HG02884 (cell line): Measurements from ENCODE around the gene CASQ2.
A peak's percentile ranks its signal among the peaks of the same experiment; 100 is the strongest.
"Not testable (repeated sequence)": the region's sequence is repeated elsewhere in the genome, so short reads cannot be mapped to it uniquely, and the experiment has no call there.

Source experiments
- ATAC-seq: cut with Tn5 transposase; IDR thresholded peaks from one replicate; pipeline ENCODE4 v1.9.1; 2021; ENCODE audit warnings: mild to moderate bottlenecking, moderate library complexity; ENCODE audit not compliant: unreplicated experiment

The CASQ2 gene

GRCh38 chr1:115781851-115782250 is 13.3 kb upstream of the CASQ2 start:
- ATAC-seq: no peak

GRCh38 chr1:115781343-115781742 is 12.8 kb upstream of the CASQ2 start:
- no peak for ATAC-seq

DNA sequence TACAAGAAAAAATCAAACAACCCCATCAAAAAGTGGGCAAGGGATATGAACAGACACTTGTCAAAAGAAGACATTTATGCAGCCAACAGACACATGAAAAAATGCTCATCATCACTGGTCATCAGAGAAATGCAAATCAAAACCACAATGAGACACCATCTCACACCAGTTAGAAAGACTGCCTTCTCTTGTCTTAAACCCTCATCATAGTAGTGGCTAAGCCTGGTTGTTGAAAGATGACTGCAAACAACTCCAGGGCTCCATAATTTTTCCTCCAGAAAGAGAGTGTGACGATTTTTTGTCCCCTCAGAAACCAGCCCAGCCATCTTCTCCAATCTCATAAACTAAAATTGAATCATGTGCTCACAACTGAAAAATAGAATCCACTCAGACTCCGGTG is 12.1 kb upstream of the CASQ2 start:
- not testable (repeated sequence) for ATAC-seq

- not testable (repeated sequence) for ATAC-seq
These were observed 10.6 kb upstream of the CASQ2 start for GRCh38 chr1:115779075-115779474.

- ATAC-seq: peak; percentile 92
These were observed 3.4 kb upstream of the CASQ2 start for GRCh38 chr1:115771847-115772457.

GRCh38 chr1:115771094-115771846 is 2.8 kb upstream of the CASQ2 start:
- ATAC-seq: peak; percentile 26

DNA sequence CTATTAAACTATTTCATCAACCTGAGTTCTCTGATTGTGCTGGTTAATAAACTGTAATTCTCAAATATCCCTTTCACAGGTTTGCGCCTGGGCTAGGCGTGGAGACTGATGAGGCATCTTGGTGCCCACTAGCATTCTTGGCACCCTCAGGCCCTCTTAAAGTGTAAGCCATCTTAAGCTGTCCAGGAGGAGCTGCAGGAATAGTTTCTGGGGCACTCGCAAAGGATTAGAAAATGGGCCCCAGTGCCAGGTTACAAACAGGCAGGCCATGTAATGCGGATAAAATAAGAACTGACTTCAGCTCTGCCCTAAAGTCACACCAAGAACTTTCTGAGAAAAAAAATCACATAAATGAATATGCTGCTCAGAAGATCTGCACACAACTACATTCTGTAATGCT is 1.1 kb downstream of the CASQ2 start:
- ATAC-seq: no peak

GRCh38 chr1:115765091-115765490 is 3.4 kb downstream of the CASQ2 start:
- no peak for ATAC-seq

DNA sequence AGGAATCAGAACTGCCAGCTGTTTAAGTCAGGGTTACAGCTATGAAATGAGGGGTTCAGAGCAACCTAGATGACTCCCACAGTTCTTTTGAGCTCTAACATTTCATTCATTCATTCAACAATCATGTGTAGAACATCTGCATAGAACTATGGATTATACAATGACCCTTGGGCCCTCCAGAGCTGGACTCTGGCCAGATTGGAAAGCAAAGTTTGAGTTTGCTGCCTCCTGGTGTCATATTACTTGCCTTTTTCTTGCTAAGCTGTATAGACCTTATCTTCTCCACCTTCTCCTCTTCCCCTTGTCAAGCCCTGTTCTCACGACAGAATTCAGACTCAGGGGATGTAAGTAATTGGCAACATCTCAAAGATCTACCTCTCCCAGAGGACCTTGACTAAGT is 4.0 kb downstream of the CASQ2 start:
- ATAC-seq: no peak

DNA sequence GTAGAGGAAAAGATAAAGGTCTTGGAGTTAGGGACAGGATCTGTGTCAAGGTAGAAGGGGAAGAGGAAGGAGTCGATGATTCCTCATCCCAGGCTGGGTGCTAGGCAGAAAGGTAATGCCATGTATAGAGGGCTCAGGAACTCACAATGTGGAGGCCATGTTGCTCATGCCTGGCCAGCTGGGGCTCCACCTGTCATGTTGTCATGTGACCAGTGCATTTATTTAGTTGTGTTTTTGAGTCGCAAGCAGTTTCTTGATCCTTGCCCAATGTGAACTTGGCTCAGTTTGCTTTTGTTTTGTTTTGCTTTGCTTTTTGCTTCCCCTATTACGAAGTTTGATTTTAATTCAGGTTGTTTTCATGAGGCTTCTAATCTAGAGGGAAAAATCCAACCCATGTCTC is 5.7 kb downstream of the CASQ2 start:
- ATAC-seq: no peak

DNA sequence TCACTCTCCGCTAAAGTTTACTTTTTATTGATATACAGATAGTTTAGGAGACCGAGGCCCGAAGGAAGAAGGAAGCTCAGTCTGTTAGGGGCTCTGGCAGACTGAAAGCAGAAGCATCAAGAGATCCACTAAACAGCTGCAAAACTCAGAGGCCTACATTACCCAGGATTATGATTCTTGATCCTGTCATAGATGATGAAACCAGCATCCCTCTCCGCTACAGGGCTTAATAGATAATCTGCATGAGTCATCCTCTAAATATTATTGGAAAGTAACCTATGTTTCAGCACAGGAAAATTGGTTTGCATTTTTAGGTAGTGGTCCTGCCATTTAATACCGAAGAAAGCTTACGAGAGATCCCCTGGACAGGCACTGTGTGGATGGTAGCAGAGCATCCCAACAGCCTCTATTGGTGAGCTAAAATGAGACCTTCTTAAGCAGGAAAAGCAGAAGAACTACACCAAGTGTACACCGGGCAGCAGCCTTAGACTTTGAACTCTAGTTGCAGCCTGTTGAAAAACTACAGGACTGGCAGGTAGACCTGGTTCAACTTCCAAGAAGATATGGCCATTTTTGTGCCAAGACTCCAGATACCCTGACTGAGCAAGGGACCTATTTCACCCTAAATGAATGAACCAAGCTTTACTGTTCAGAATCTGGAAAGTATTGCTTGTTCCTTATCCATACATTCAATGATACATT is 6.8 kb downstream of the CASQ2 start:
- ATAC-seq: no peak

GRCh38 chr1:115757856-115758255 is 10.7 kb downstream of the CASQ2 start:
- ATAC-seq: no peak

- no peak for ATAC-seq
These were observed 11.2 kb downstream of the CASQ2 start for GRCh38 chr1:115757326-115757725.

DNA sequence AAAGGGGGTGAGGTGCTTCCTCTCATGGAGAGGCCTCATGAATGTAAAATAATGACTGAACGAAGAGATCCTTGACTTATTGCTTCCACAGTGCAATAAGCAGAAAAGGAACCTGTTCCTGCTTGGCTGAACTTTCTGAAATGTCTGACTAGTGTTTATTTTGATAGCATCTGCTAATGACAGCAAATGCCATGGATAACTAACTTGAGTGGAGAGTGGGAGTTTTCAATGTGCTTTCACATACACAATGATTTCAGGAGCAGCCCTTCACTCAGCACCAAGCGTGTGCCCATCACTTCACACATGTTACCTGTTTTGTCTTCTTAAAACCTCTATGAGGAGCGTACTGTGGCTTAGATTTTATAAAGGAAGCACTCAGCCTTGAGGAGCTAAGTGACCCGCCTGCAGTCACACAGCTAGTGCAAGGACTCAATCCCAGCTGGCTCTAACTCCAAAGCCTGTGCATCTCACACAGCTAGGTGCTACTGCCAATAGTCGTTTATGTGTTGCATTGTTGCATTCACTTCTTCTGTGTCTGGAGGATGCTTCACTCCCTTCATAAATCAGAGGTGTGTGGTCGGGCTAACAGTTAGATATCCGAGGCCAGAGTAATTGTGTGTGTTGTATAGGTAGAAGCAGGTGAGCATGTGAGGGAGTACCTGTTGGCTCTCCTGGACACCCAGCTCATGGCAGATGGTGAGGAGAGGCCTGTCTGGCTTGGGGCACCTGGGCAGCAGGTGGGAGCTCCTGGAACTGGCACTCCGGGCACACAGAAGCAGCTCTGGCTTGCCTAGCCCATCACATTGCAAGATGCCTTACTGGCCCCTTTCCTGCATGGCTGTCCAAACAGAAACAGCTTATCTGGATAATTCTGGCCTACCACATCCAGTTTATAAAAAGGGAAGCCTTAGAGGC is 12.8 kb downstream of the CASQ2 start:
- no peak for ATAC-seq

GRCh38 chr1:115753830-115754229 is 14.7 kb downstream of the CASQ2 start:
- no peak for ATAC-seq

- no peak for ATAC-seq
These were observed 15.2 kb downstream of the CASQ2 start for GRCh38 chr1:115753361-115753760.

GRCh38 chr1:115748401-115749150 is 19.9 kb downstream of the CASQ2 start:
- ATAC-seq: no peak

- no peak for ATAC-seq
These were observed 22.4 kb downstream of the CASQ2 start for GRCh38 chr1:115746021-115746690.

DNA sequence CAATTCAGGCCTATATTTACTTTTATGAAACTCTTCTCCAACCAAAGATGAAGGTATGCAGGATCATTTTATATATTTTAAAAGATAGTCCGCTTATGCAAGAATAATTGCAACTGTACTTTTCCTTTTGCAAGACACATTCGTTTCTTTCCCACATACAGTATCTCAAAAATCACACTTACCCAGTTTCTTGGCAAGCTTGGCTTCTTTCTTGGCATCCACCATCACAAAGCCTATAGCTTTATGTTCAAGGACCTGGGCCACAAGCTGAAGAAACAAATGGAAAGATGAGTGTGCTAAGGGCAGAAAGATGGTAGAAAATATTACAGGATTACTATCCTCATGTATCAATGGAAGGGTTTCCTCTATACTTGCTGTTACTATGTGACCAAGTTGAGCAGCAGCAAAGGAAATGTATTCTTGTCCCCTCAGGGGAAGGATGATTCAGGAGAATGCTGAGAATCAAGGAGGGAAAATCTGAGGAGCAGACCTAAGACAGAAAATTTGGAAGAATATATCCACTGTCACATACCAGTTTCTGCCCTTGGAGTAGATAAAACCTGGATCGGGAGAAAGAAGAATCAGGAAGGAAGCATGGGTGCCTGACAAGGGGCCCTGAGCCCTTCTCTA is 23.8 kb downstream of the CASQ2 start:
- no peak for ATAC-seq
